ENCODE data around the gene TNFSF13. TPM values are rescaled to one million over a fixed set of nuclear protein-coding genes. Genes with fewer than 3 reads are reported as not detected.

The TNFSF13 gene

Small RNAs within 50 kb of the gene (small RNA-seq; reads per million reads assigned to genes)
- not detected for gene CD68 (ENCODE audit: insufficient read depth)
- gene RF00019 (ENCODE audit: insufficient read depth): not detected
- not detected for gene SNORA48 (ENCODE audit: insufficient read depth)
- not detected for gene SNORD10 (ENCODE audit: insufficient read depth)
